ENCODE measurements around the gene VWF.
"Not testable (repeated sequence)": the region's sequence is repeated elsewhere in the genome, so short reads cannot be mapped to it uniquely, and the experiment has no call there.

Gene VWF

GRCh38 chr12:6145564-6145963, 21.1 kb upstream of the VWF start:
- no peak for DNase-seq (ENCODE audit: low read depth, low spot score)

DNA sequence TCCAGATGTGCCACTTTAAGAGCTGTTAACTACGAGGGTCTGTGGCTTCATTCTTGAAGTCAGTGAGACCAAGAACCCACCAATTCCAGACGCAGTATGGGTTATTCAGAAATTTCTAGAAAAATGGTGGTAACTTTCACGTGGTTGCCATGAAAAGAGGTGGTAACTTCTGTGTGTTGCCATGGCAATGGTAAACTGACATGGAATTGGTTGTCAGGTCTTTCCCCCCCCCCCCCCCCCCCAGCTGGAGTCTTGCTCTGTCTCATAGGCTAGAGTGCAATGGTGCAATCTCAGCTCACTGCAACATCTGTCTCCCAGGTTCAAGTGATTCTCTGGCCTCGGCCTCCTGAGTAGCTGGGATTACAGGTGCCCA, 18.8 kb upstream of the VWF start:
- no peak for DNase-seq (ENCODE audit: low read depth, low spot score)

DNA sequence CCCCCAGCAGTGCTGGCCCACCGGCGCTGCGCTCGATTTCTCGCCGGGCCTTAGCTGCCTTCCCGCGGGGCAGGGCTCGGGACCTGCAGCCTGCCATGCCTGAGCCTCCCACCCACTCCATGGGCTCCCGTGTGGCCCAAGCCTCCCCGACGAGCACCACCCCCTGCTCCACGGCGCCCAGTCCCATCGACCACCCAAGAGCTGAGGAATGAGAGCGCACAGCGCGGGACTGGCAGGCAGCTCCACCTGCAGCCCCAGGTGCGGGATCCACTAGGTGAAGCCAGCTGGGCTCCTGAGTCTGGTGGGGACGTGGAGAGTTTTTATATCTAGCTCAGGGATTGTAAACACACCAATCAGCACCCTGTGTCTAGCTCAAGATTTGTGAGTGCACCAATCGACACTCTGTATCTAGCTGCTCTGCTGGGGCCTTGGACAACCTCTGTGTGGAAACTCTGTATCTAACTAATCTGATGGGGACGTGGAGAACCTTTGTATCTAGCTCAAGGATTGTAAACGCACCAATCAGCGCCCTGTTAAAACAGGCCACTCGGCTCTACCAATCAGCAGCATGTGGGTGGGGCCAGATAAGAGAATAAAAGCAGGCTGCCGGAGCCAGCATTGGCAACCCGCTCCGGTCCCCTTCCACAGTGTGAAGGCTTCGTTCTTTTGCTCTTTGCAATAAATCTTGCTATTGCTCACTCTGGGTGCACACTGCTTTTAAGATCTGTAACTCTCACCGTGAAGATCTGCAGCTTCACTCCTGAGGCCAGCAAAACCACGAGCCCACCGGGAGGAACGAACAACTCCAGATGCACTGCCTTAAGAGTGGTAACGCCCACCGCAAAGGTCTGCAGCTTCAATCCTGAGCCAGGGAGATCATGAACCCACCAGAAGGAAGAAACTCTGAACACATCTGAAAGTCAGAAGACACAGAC, 18.2 kb upstream of the VWF start:
- DNase-seq (ENCODE audit: low read depth, low spot score): not testable (repeated sequence)

DNA sequence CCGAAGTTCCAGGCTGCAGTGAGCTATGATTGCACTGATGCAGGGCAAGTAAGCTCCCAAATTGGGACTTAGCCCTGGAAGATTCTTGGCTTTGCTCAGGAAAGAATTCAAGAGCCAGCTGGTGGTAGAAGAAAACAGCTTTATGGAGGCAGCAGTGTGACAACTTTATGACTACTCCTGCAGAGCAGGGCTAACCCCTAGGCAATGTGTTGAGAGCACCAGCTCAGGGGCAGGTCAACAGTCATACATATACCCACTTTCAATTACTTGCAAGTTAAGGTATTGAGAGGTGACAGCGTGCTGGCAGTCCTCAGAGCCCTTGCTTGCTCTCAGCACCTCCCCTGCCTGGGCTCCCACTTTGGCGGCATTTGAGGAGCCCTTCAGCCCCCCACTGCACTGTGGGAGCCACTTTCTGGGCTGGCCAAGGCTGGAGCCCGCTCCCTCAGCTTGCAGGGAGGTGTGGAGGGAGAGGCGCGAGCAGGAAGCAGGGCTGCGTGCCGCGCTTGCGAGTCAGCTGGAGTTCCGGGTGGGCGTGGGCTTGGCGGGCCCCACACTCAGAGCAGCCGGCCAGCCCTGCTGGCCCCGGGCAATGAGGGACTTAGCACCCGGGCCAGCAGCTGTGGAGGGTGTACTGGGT, 17.4 kb upstream of the VWF start:
- not testable (repeated sequence) for DNase-seq (ENCODE audit: low read depth, low spot score)

DNA sequence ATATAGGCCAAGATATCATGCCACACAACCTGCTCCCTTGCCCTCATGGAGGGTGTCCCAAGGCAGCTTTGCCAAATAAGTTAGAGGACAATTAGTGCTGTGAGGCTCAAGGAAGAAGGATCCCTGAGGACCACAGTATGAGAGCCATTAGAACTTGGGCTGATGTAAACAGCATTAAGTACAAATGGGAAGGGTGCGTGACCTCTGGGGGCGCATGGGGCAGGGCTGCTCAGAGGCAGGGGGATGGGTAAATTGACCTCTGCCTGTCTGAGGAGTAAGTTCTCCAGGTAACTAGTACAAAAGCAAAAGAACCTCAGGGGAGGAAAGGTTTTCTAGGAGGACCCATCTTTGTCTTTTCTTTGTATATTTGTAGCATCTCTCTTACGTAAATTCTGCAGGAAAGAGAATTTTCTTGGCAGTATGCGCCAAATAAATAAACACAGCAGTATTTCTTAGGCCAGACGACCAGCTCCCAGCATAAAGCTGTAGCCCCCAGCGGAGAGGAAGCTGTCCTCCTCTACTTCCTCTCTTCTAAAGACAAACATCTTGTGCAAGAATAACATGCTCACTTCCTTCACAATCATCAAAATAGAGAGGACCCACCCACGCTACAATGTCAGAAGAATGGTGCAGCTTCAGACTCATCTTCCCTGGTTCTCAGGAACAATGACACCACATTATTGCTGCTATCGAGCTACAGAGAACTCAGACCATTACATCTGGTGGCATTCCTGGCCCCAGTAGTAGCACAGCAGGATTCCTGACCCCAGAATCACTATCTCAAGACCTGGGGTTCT, 16.4 kb upstream of the VWF start:
- DNase-seq (ENCODE audit: low read depth, low spot score): no peak

GRCh38 chr12:6135071-6135470, 10.6 kb upstream of the VWF start:
- no peak for DNase-seq (ENCODE audit: low read depth, low spot score)

DNA sequence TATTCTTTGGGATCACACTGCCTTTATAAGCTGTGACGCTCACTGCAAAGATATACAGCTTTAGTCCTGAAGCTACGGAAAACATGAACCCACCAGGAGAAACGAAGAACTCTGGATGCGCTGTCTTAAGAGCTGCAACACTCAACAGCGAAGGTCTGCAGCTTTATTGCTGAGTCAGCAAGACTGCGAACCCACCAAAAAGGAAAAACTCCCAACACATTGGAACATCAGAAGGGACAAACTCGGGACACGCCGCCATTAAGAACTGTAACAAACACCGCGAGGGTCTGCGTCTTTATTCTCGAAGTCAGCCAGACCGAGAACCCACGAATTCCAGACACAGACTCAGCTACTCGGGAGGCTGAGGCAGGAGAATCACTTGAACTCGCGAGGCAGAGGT, 9.2 kb upstream of the VWF start:
- DNase-seq (ENCODE audit: low read depth, low spot score): no peak

GRCh38 chr12:6132496-6132895, 8.0 kb upstream of the VWF start:
- DNase-seq (ENCODE audit: low read depth, low spot score): no peak

- no peak for DNase-seq (ENCODE audit: low read depth, low spot score)
Measured at GRCh38 chr12:6125310-6125608, 789 bp upstream of the VWF start.

DNA sequence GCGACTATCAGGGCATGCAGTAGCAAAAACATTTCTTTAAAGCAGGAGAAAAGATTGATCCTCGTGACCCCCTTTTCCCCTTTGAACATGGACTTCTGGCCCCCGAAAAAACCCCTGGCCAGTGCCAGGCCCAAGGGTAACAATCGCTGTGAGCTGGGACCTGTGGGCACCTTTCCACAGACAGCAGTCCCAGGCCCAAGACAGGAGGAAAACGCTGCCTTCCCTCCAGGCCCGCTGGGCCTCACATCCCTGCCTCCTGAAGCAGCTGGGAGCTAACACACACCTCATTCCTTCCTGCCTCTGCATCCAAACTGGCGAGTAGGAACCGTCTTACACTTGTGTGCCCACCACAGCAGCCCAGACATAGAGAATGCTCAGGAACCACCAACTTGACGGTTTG, 1.2 kb downstream of the VWF start:
- no peak for DNase-seq (ENCODE audit: low read depth, low spot score)

DNA sequence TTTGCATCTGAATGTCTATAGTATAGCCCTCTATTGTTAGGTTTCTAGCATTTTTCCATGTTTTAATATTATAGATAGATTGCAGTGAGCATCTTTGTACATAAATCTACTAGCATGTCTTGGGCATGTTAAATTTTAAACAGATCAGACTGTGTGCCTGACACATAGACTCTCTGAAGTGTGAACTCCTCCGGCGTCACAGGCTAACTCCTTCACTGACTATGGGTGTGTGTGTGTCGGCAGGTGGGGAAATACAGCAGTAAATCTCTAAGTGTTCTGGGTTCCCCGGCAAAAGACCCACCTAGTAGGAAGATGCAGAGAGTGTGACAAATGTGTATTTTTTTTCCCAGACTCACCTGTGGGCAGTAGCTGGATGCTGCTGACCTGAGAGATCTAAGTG, 2.3 kb downstream of the VWF start:
- no peak for DNase-seq (ENCODE audit: low read depth, low spot score)

DNA sequence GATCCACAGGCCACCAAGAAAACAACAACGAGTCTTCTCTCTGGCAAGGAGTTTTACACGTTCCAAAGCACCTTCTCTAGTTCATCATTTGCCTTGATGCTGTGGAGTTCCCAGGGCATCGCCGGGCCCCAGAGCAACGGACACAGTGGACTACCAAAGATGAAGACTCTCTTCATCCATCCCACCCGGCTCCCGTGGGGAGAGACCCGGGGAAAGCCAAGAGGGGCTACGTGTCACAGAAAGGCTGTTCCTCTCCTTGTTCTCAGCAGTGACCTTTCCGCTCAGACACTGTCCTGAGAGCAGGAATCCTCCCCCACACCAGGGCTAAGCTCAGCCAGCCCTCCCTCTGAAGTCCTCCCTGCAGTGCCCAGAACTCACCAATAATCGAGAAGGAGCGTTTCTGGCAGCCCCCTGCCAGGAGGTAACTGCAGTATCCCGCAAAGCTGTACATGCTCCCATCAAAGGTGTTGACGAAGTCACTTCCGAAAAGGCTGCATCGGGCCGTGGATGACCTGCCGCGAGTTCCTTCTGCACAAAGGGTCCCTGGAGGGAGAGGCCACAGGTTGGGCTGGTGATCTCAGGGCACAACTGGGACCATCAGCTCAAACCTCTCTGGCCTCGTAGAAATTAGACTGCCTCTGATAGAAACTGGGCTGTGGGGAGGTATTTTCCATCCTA, 3.5 kb downstream of the VWF start:
- no peak for DNase-seq (ENCODE audit: low read depth, low spot score)

- no peak for DNase-seq (ENCODE audit: low read depth, low spot score)
Measured at GRCh38 chr12:6118891-6119568, 5.4 kb downstream of the VWF start.

DNA sequence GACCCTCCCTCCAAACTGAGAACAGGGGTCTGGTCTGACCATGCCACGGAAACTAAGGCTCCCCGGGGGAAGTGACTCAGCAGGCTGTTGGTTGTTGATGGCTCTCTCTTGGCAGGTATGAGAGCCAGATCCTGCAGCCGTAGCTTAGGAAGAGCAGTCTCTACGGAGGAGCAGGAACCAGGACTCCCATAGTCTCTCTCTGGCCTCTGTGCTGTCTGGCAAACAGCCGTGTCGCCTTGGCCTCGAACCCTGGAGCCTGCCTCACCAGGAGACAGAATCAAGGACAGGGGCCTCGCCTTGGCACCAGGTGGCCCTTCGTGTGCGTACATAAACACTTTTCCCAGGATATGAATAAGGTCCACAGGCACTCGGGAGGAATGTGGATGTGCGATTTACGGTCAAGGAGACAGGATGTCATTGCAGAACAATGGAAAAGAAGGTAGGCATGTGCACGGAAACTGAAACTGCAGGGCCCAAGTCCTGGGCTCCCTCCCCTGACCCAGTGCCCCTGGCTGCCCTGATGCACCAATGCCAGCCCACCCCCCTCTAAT, 7.9 kb downstream of the VWF start:
- DNase-seq (ENCODE audit: low read depth, low spot score): no peak

- no peak for DNase-seq (ENCODE audit: low read depth, low spot score)
Measured at GRCh38 chr12:6115389-6115788, 9.1 kb downstream of the VWF start.

GRCh38 chr12:6114476-6114870, 10.0 kb downstream of the VWF start:
- DNase-seq (ENCODE audit: low read depth, low spot score): no peak

GRCh38 chr12:6113691-6114475, 10.6 kb downstream of the VWF start:
- no peak for DNase-seq (ENCODE audit: low read depth, low spot score)

- DNase-seq (ENCODE audit: low read depth, low spot score): no peak
Measured at GRCh38 chr12:6112004-6112403, 12.5 kb downstream of the VWF start.

- no peak for DNase-seq (ENCODE audit: low read depth, low spot score)
Measured at GRCh38 chr12:6110006-6110405, 14.5 kb downstream of the VWF start.

DNA sequence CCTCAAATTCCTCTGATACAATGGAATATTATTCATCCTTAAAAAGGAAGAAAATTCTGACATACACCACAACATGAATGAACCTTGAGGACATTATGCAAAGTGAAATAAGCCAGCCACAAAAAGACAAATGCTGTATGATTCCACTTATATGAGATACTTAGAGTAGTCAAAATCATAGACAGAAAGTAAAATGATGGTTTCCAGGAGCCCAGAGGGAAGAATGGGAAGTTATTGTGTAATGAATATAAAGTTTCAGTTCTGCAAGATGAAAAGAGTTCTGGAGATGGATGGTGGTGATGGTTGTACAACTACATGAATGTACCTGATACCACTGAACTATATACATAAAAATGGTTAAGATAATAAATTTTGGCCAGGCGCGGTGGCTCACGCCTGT, 18.3 kb downstream of the VWF start:
- no peak for DNase-seq (ENCODE audit: low read depth, low spot score)

All from activated CD4-positive, CD25-positive, alpha-beta regulatory T cell treated with anti-CD3 and anti-CD28 coated beads, Interleukin-2, amount 50 U/mL, for 16 hours (primary cell).